IMR-90 (cell line): Measurements from ENCODE around the gene TRPM4. TPM values are rescaled to one million over a fixed set of nuclear protein-coding genes. Genes with fewer than 3 reads are reported as not detected.
"Not testable (repeated sequence)": the region's sequence is repeated elsewhere in the genome, so short reads cannot be mapped to it uniquely, and the experiment has no call there.

ENCODE experiments used
- ATAC-seq: fragments of 200-7000 bp; cut with Tn5 transposase; 2 replicates; pipeline ENCODE4 v1.9.1; 2020; ENCODE audit warnings: low read depth, mild to moderate bottlenecking, moderate library complexity
- BruUV-seq: library from RNA; stranded (reverse); fragments of 400-500 nt; replicated peaks from 2 replicates; lab custom pipeline; 2021; lab: Mats Ljungman, UMichigan
- CTCF ChIA-PET: fragments of 300-600 bp; formaldehyde crosslinking; extraction: SDS; loops from one replicate; lab custom pipeline; 2021; ENCODE audit warnings: antibody characterized with exemption; lab: Yijun Ruan, JAX
- POLR2A ChIA-PET: fragments of 300-600 bp; sonication (Branson Sonifier 250); formaldehyde crosslinking; loops from one replicate; lab custom pipeline; 2022; ENCODE audit warnings: antibody characterized with exemption; ENCODE audit not compliant: unreplicated experiment; lab: Charles Lee
- DNase-seq: peaks from one replicate; pipeline ENCODE4 v3.0.0; 2013
- H2AFZ ChIP-seq: replicated peaks from 2 replicates; pipeline ENCODE3; 2013; ENCODE audit warnings: low read length, mild to moderate bottlenecking; ENCODE audit not compliant: poor library complexity
- H2AK5ac ChIP-seq: 2 replicates; pipeline ENCODE4 v1.6.1; 2013; ENCODE audit warnings: low read depth, low read length, inconsistent platforms
- H2AK9ac ChIP-seq: replicated peaks from 2 replicates; pipeline ENCODE3; 2013; ENCODE audit warnings: mild to moderate bottlenecking, low read depth, low read length, moderate library complexity; ENCODE audit not compliant: poor library complexity
- H2BK120ac ChIP-seq: 2 replicates; pipeline ENCODE4 v1.6.1; 2013; ENCODE audit warnings: low read depth, low read length, inconsistent platforms
- H2BK15ac ChIP-seq: 3 replicates; pipeline ENCODE4 v1.6.1; 2013; ENCODE audit warnings: low read depth, low read length, inconsistent platforms
- H2BK20ac ChIP-seq: 2 replicates; pipeline ENCODE4 v1.6.1; 2013; ENCODE audit warnings: low read depth, mild to moderate bottlenecking, inconsistent platforms, low read length, moderate library complexity
- H2BK5ac ChIP-seq: 2 replicates; pipeline ENCODE4 v1.6.1; 2013; ENCODE audit warnings: mild to moderate bottlenecking, low read depth, low read length, inconsistent platforms; ENCODE audit not compliant: poor library complexity, severe bottlenecking
- H3K14ac ChIP-seq: replicated peaks from 2 replicates; pipeline ENCODE4 v1.6.1; 2013; ENCODE audit warnings: low read depth, low read length, inconsistent platforms
- H3K18ac ChIP-seq: 2 replicates; pipeline ENCODE4 v1.6.1; 2013; ENCODE audit warnings: low read depth, low read length, control low read depth
- H3K23ac ChIP-seq: 2 replicates; pipeline ENCODE4 v1.6.1; 2013; ENCODE audit warnings: low read depth, low read length, inconsistent platforms
- H3K27ac ChIP-seq: 2 replicates; pipeline ENCODE4 v1.5.1; 2013; ENCODE audit warnings: mild to moderate bottlenecking, control low read depth, low read length; ENCODE audit not compliant: insufficient read depth
- H3K27me3 ChIP-seq: 2 replicates; pipeline ENCODE4 v1.6.1; 2013; ENCODE audit warnings: low read length; ENCODE audit not compliant: control insufficient read depth, insufficient read depth
- H3K36me3 ChIP-seq: 2 replicates; pipeline ENCODE4 v1.6.1; 2013; ENCODE audit warnings: low read length, mixed read lengths; ENCODE audit not compliant: control insufficient read depth, insufficient read depth
- H3K4ac ChIP-seq: 2 replicates; pipeline ENCODE4 v1.6.1; 2013; ENCODE audit warnings: low read depth, low read length, inconsistent platforms
- H3K4me1 ChIP-seq: 2 replicates; pipeline ENCODE4 v1.6.1; 2013; ENCODE audit warnings: low read length, mixed read lengths; ENCODE audit not compliant: control insufficient read depth, insufficient read depth
- H3K4me2 ChIP-seq: 2 replicates; pipeline ENCODE4 v1.6.1; 2013; ENCODE audit warnings: low read depth, mild to moderate bottlenecking, control low read depth, low read length, moderate library complexity
- H3K4me3 ChIP-seq: 2 replicates; pipeline ENCODE4 v1.5.1; 2013; ENCODE audit warnings: low read depth, mild to moderate bottlenecking, control low read depth, low read length, moderate library complexity; ENCODE audit not compliant: insufficient read depth
- H3K56ac ChIP-seq: 2 replicates; pipeline ENCODE4 v1.6.1; 2013; ENCODE audit warnings: low read length, inconsistent platforms; ENCODE audit not compliant: insufficient read depth; ENCODE audit errors: extremely low read depth
- H3K79me1 ChIP-seq, 2 experiments: 2 replicates each; pipeline ENCODE4 v1.6.1; 2013; ENCODE audit warnings: low read length in 2 of 2, inconsistent platforms in 1 of 2, low read depth in 1 of 2
- H3K9ac ChIP-seq: 2 replicates; pipeline ENCODE4 v1.6.1; 2013; ENCODE audit warnings: low read depth, low read length, control low read depth
- H3K9me1 ChIP-seq: 2 replicates; pipeline ENCODE4 v1.6.1; 2013; ENCODE audit warnings: low read length, inconsistent platforms; ENCODE audit not compliant: insufficient read depth
- H3K9me3 ChIP-seq: 2 replicates; pipeline ENCODE4 v1.6.1; 2013; ENCODE audit warnings: low read length; ENCODE audit not compliant: control insufficient read depth, insufficient read depth
- H4K20me1 ChIP-seq: 2 replicates; pipeline ENCODE4 v1.6.1; 2013; ENCODE audit warnings: low read length, inconsistent platforms; ENCODE audit not compliant: insufficient read depth
- H4K5ac ChIP-seq: 2 replicates; pipeline ENCODE4 v1.6.1; 2013; ENCODE audit warnings: mild to moderate bottlenecking, low read depth, low read length, control low read depth
- H4K8ac ChIP-seq, 2 experiments: 2 replicates each; pipeline ENCODE4 v1.6.1; 2013; ENCODE audit warnings: low read depth in 2 of 2, low read length in 2 of 2, control low read depth in 1 of 2, inconsistent platforms in 1 of 2
- H4K91ac ChIP-seq: 2 replicates; pipeline ENCODE4 v1.6.1; 2013; ENCODE audit warnings: low read depth, low read length, inconsistent platforms; ENCODE audit not compliant: insufficient read depth
- WGBS, 2 experiments: methylation state at CpG; one replicate each; pipeline versions ENCODE4 v1.1.5 to v1.1.7; 2013; ENCODE audit warnings: missing lambda C conversion rate in 2 of 2; ENCODE audit not compliant: insufficient read length in 1 of 2; ENCODE audit errors: extremely low coverage in 2 of 2; 5-methylcytosine and 5-hydroxymethylcytosine counted together
- dilution Hi-C: fragments of 300-500 bp; cut with HindIII; formaldehyde crosslinking; loops from one replicate; pipeline ENCODE4 v1.14.3; 2018; ENCODE audit warnings: low sequenced_read_pairs; ENCODE audit not compliant: unreplicated experiment
- in situ Hi-C: fragments of 300-500 bp; cut with MboI; formaldehyde crosslinking; loops from 3 replicates; pipeline ENCODE4 v1.14.3; 2019; ENCODE audit warnings: low sequenced_read_pairs, inconsistent platforms, mixed read lengths
- intact Hi-C: fragments of 100-400 bp; cut with micrococcal nuclease; formaldehyde crosslinking; loops from 2 replicates; pipeline ENCODE4 v1.10.0; 2022
- polyA plus RNA-seq, 3 experiments: library from polyadenylated mRNA; depleted of rRNA; stranded (reverse); fragments of >200 nt; gene quantifications; 2 replicates each; pipeline ENCODE4 v1.2.3, GENCODE V29; 2012; ENCODE audit warnings: low replicate concordance in 1 of 3
- total RNA-seq: library from RNA; depleted of rRNA; stranded (reverse); fragments of >200 nt; gene quantifications from 2 replicates; pipeline ENCODE4 v1.2.3, GENCODE V29; 2012

Gene TRPM4
- total and polyA plus RNA-seq, 2 of the 4 experiments (the other 2 are of a cell fraction) = 2.2 to 19.7 TPM

DNA sequence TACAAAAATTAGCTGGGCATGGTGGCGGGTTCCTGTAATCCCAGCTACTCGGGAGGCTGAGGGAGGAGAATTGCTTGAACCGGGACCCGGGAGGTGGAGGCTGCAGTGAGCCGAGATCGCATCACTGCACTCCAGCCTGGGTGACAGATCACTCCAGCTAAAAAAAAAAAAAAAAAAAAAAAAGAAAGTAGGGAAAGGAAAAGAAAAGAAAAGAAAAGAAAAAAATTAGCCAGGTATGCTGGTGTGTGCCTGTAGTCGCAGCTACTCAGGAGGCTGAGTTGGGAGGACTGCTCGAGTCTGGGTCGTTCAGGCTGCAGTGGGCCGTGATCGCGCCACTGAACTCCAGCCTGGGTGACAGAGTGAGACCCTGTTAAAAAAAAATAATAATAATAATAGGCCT, 30.4 kb upstream of the TRPM4 start:
- H3K36me3 ChIP-seq, H2BK15ac ChIP-seq, H3K4me2 ChIP-seq, H2AK5ac ChIP-seq, H3K9me1 ChIP-seq, H3K27ac ChIP-seq, ATAC-seq, H3K9me3 ChIP-seq, H2AFZ ChIP-seq, H3K23ac ChIP-seq, dilution Hi-C loops, H2BK20ac ChIP-seq, H3K4me1 ChIP-seq, H4K5ac ChIP-seq, H3K14ac ChIP-seq, DNase-seq, H4K20me1 ChIP-seq, BruUV-seq, H2AK9ac ChIP-seq, H4K91ac ChIP-seq, H3K56ac ChIP-seq, H3K9ac ChIP-seq, H3K79me1 ChIP-seq, intact Hi-C loops, H2BK5ac ChIP-seq, H2BK120ac ChIP-seq, H3K27me3 ChIP-seq, H3K18ac ChIP-seq, H3K4me3 ChIP-seq, in situ Hi-C loops, H3K4ac ChIP-seq: not testable (repeated sequence)
- ChIA-PET POLR2A (interaction anchor here (0.6 to 0.7 kb wide), 2 partner anchors 50 to 135 kb away, joined by 6 to 8 read pairs; no protein-coding TSS in a partner anchor), CTCF (interaction anchor here (1.1 kb wide), 1 partner anchor 13 kb away, joined by 4 read pairs; the partner anchor contains the start of gene LIN7B)
- WGBS, 2 experiments = no CpG with 5 or more reads among the region's 12 CpGs
- H4K8ac ChIP-seq = peak overlapping the region in 1 of 2 experiments; percentile 70; a peak in 2 of 4 replicates
